Stimulated activated CD8-positive, alpha-beta memory T cell treated with anti-CD3 and anti-CD28 coated beads, Interleukin-15, amount 100 ng/mL, for 24 hours (primary cell): Measurements from ENCODE around the gene RAB6B.

Source experiments
- DNase-seq: peaks from one replicate; pipeline ENCODE4 v3.0.0-alpha.2; 2020; ENCODE audit warnings: low read depth

The RAB6B gene

GRCh38 chr3:133880886-133881455 is 14.7 kb downstream of the RAB6B start:
- no peak for DNase-seq

- DNase-seq = no peak
Observed at GRCh38 chr3:133880287-133880686, 15.4 kb downstream of the RAB6B start.

- no peak for DNase-seq
Observed at GRCh38 chr3:133878518-133878917, 17.2 kb downstream of the RAB6B start.

- no peak for DNase-seq
Observed at GRCh38 chr3:133877221-133877620, 18.5 kb downstream of the RAB6B start.

GRCh38 chr3:133874761-133875438 is 20.8 kb downstream of the RAB6B start:
- no peak for DNase-seq

GRCh38 chr3:133874344-133874743 is 21.3 kb downstream of the RAB6B start:
- no peak for DNase-seq

- no peak for DNase-seq
Observed at GRCh38 chr3:133872781-133873180, 22.9 kb downstream of the RAB6B start.

- DNase-seq = no peak
Observed at GRCh38 chr3:133872161-133872560, 23.5 kb downstream of the RAB6B start.

GRCh38 chr3:133871368-133872090 is 24.2 kb downstream of the RAB6B start:
- DNase-seq = no peak

- DNase-seq = no peak
Observed at GRCh38 chr3:133870822-133871221, 24.9 kb downstream of the RAB6B start.

GRCh38 chr3:133869586-133869985 is 26.1 kb downstream of the RAB6B start:
- no peak for DNase-seq

- no peak for DNase-seq
Observed at GRCh38 chr3:133868758-133869475, 26.8 kb downstream of the RAB6B start.

GRCh38 chr3:133868186-133868585 is 27.5 kb downstream of the RAB6B start:
- DNase-seq = no peak

GRCh38 chr3:133866141-133866540 is 29.5 kb downstream of the RAB6B start:
- no peak for DNase-seq

- no peak for DNase-seq
Observed at GRCh38 chr3:133865136-133865855, 30.4 kb downstream of the RAB6B start.

GRCh38 chr3:133864616-133865015 is 31.1 kb downstream of the RAB6B start:
- no peak for DNase-seq

GRCh38 chr3:133863911-133864310 is 31.8 kb downstream of the RAB6B start:
- no peak for DNase-seq

- DNase-seq = no peak
Observed at GRCh38 chr3:133862161-133862560, 33.5 kb downstream of the RAB6B start.

- DNase-seq = no peak
Observed at GRCh38 chr3:133860519-133860918, 35.2 kb downstream of the RAB6B start.

GRCh38 chr3:133859381-133860234 is 36.1 kb downstream of the RAB6B start:
- DNase-seq = no peak

- DNase-seq = no peak
Observed at GRCh38 chr3:133857767-133858166, 37.9 kb downstream of the RAB6B start.
